ENCODE measurements around the gene VAV1.

DNA sequence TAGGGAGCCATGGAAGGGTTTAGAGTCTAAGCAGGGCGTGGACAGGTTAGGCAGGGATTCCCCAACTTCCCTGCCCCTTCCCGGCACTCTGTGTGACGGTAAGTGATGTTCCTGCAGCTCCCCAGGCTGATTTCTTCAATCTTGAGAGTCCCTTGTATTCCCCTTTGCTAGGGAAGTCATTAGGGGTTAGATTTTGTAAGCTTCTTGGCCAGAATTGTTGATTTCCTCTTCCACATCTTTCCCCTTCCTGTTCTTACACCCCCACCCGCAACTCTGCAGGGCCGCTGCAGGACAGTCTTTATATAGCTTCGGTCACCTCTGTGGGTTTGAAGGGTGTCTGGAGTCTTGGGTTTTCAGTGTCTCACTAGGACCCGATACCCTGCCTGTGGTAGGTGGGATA is 104.2 kb downstream of the VAV1 start:
- no peak for TF ChIP-seq CTCF (CRISPR knock-in tag; IDR thresholded peaks at IDR 0.05)
- TF ChIP-seq EP300 (IDR thresholded peaks at IDR 0.05; ENCODE audit: low read depth in 2 of 2, low read length in 2 of 2): no peak
- no peak for TF ChIP-seq EP300 (CRISPR knock-in tag; IDR thresholded peaks at IDR 0.05; ENCODE audit: borderline replicate concordance)
- no peak for TF ChIP-seq SMAD1 (CRISPR knock-in tag; IDR thresholded peaks at IDR 0.05; ENCODE audit: borderline replicate concordance, low read depth)
- TF ChIP-seq ARID3A (IDR thresholded peaks at IDR 0.05; ENCODE audit: low read depth, low read length): no peak
- TF ChIP-seq FOXK2 (IDR thresholded peaks at IDR 0.05): no peak
- TF ChIP-seq SRF (IDR thresholded peaks at IDR 0.05; ENCODE audit: low read depth, low read length): no peak
- TF ChIP-seq POLR2AphosphoS5 (IDR thresholded peaks at IDR 0.05; ENCODE audit: low read depth, low read length): no peak
- TF ChIP-seq, protein P1, sequence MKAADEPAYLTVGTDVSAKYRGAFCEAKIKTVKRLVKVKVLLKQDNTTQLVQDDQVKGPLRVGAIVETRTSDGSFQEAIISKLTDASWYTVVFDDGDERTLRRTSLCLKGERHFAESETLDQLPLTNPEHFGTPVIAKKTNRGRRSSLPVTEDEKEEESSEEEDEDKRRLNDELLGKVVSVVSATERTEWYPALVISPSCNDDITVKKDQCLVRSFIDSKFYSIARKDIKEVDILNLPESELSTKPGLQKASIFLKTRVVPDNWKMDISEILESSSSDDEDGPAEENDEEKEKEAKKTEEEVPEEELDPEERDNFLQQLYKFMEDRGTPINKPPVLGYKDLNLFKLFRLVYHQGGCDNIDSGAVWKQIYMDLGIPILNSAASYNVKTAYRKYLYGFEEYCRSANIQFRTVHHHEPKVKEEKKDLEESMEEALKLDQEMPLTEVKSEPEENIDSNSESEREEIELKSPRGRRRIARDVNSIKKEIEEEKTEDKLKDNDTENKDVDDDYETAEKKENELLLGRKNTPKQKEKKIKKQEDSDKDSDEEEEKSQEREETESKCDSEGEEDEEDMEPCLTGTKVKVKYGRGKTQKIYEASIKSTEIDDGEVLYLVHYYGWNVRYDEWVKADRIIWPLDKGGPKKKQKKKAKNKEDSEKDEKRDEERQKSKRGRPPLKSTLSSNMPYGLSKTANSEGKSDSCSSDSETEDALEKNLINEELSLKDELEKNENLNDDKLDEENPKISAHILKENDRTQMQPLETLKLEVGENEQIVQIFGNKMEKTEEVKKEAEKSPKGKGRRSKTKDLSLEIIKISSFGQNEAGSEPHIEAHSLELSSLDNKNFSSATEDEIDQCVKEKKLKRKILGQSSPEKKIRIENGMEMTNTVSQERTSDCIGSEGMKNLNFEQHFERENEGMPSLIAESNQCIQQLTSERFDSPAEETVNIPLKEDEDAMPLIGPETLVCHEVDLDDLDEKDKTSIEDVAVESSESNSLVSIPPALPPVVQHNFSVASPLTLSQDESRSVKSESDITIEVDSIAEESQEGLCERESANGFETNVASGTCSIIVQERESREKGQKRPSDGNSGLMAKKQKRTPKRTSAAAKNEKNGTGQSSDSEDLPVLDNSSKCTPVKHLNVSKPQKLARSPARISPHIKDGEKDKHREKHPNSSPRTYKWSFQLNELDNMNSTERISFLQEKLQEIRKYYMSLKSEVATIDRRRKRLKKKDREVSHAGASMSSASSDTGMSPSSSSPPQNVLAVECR (CRISPR knock-in tag; IDR thresholded peaks at IDR 0.05; ENCODE audit: borderline replicate concordance): no peak
- no peak for TF ChIP-seq ZNF225 (CRISPR knock-in tag; IDR thresholded peaks at IDR 0.05)
- TF ChIP-seq SIN3A (IDR thresholded peaks at IDR 0.05; ENCODE audit: borderline replicate concordance, low read depth, low read length): no peak
- TF ChIP-seq ZFP36 (IDR thresholded peaks at IDR 0.05; ENCODE audit: borderline replicate concordance, low read depth, low read length, partially characterized antibody): no peak
- TF ChIP-seq ZFP41 (CRISPR knock-in tag; IDR thresholded peaks at IDR 0.05; ENCODE audit: borderline replicate concordance): no peak
- TF ChIP-seq DBP (CRISPR knock-in tag; IDR thresholded peaks at IDR 0.05; ENCODE audit: not compliant biosample characterization): no peak
